RWPE2 (cell line): ENCODE data around the gene MYOG.

Source experiments
- ATAC-seq: fragments of 200-7000 bp; cut with Tn5 transposase; 3 replicates; pipeline ENCODE4 v1.9.1; 2021; ENCODE audit warnings: low read depth
- DNase-seq: peaks from one replicate; pipeline ENCODE4 v3.0.0-alpha.2; 2020; ENCODE audit warnings: low spot score
- H3K27ac ChIP-seq: fragments of 450-650 bp; 2 replicates; pipeline ENCODE4 v1.5.1; 2017; ENCODE audit warnings: mild to moderate bottlenecking; ENCODE audit not compliant: poor library complexity, severe bottlenecking
- H3K27me3 ChIP-seq: fragments of 250-450 bp; sonication (Bioruptor Pico); 2 replicates; pipeline ENCODE4 v1.5.1; 2021; ENCODE audit warnings: mild to moderate bottlenecking, moderate library complexity; ENCODE audit not compliant: insufficient read depth, poor library complexity, severe bottlenecking
- H3K36me3 ChIP-seq: fragments of 250-450 bp; sonication (Bioruptor Pico); 2 replicates; pipeline ENCODE4 v1.5.1; 2020; ENCODE audit warnings: low read depth, mild to moderate bottlenecking, moderate library complexity
- H3K4me1 ChIP-seq: fragments of 250-450 bp; sonication (Bioruptor Pico); 2 replicates; pipeline ENCODE4 v1.5.1; 2021; ENCODE audit warnings: mild to moderate bottlenecking, moderate library complexity; ENCODE audit not compliant: insufficient read depth, poor library complexity, severe bottlenecking
- H3K4me3 ChIP-seq: fragments of 250-450 bp; sonication (Bioruptor Pico); 2 replicates; pipeline ENCODE4 v1.5.1; 2021; ENCODE audit warnings: mild to moderate bottlenecking, moderate library complexity; ENCODE audit not compliant: severe bottlenecking
- H3K9me3 ChIP-seq: fragments of 250-450 bp; sonication (Bioruptor Pico); 2 replicates; pipeline ENCODE4 v1.5.1; 2021; ENCODE audit warnings: mild to moderate bottlenecking, moderate library complexity; ENCODE audit not compliant: severe bottlenecking
- CTCF ChIP-seq: fragments of 450-650 bp; IDR thresholded peaks from one replicate; pipeline ENCODE4 v1.5.1; 2017; ENCODE audit warnings: mild to moderate bottlenecking, moderate library complexity; ENCODE audit not compliant: poor library complexity, severe bottlenecking

The MYOG gene

GRCh38 chr1:203038217-203038741, 47.5 kb downstream of the MYOG start:
- H3K27me3 ChIP-seq = no peaks in the 10 kb centered on the region

DNA sequence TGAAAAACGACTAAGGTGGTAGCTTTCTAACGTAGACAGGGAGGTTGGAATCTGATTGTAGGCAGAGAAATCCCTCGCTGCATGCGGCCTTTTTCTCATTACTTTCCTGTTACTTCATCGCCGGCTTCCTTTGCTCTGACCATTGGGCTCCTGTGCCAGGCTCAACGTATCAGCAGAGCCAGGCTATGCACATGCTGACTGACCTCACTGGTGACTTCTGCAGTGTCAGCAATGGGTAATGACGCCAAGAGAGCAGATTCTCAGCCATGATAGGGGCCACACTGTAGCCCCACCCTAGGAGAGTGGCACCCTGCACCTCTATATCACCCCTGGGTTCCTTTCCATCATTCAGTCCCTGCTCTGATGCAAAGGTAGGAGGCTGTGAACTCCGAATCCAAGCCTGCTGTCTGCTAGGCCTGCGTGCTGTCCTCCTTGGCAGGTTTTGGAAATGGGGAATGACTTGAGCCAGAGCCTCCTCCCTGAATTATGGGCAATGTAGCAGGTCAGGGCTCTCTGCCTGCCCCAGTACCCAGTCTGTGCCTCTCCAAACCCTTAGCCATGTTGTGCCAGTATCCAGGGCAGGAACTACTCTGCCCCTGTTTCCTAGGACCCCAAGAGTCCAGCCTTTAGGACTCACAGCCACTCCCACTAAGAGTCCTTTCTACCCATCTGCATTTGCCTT, 48.2 kb downstream of the MYOG start:
- Histone ChIP-seq H3K4me1 (peaks cover 8% of the 10 kb centered on the region), H3K9me3 (no peaks in the 10 kb centered on the region), H3K36me3 (no peaks in the 10 kb centered on the region), H3K4me3 (no peak overlapping the region), H3K27me3 (no peaks in the 10 kb centered on the region), H3K27ac (no peak overlapping the region)
- ATAC-seq (no peak), DNase-seq (no peak)
- TF ChIP-seq CTCF = no peak

More at GRCh38 chr1:203038217-203038741, 47.5 kb downstream of the MYOG start:
- Histone ChIP-seq H3K9me3 (no peaks in the 10 kb centered on the region), H3K4me1 (peaks cover 8% of the 10 kb centered on the region), H3K27ac (no peak overlapping the region), H3K36me3 (no peaks in the 10 kb centered on the region), H3K4me3 (no peak overlapping the region)
- DNase-seq = peak; percentile 79
- no peak for TF ChIP-seq CTCF
- peak; percentile 90 for ATAC-seq

GRCh38 chr1:203036537-203036936, 49.3 kb downstream of the MYOG start:
- ATAC-seq = no peak
- Histone ChIP-seq H3K27me3 (no peaks in the 10 kb centered on the region), H3K36me3 (no peaks in the 10 kb centered on the region), H3K4me1 (peaks cover 8% of the 10 kb centered on the region), H3K4me3 (no peak overlapping the region), H3K9me3 (no peaks in the 10 kb centered on the region), H3K27ac (no peak overlapping the region)
- DNase-seq = no peak
- TF ChIP-seq CTCF = no peak

GRCh38 chr1:203036135-203036534, 49.7 kb downstream of the MYOG start:
- Histone ChIP-seq H3K9me3 (no peaks in the 10 kb centered on the region), H3K36me3 (no peaks in the 10 kb centered on the region), H3K4me1 (peaks cover 8% of the 10 kb centered on the region), H3K27ac (no peak overlapping the region), H3K27me3 (no peaks in the 10 kb centered on the region), H3K4me3 (no peak overlapping the region)
- TF ChIP-seq CTCF = no peak
- ATAC-seq (no peak), DNase-seq (peak; percentile 30)
